Measurements from ENCODE around the gene SLC1A1.

- TF ChIP-seq POLR2A (IDR thresholded peaks at IDR 0.05), result no peak
- TF ChIP-seq CTCF (IDR thresholded peaks at IDR 0.05), result no peak
Measured at GRCh38 chr9:4547016-4547415, 56.7 kb downstream of the SLC1A1 start.

Data from heart left ventricle (tissue), 13 donors.